Osteocyte (in vitro differentiated cells): ENCODE measurements around the gene IMPA2. TPM values are rescaled to one million over a fixed set of nuclear protein-coding genes. Genes with fewer than 3 reads are reported as not detected.

Source experiments
- DNase-seq: peaks from one replicate; pipeline ENCODE4 v3.0.0; 2021; ENCODE audit warnings: mixed read lengths; ENCODE audit not compliant: unreplicated experiment; ENCODE audit errors: extremely low spot score
- H3K27ac Mint-ChIP-seq: one replicate; pipeline ENCODE4 v1.8.0; 2021; ENCODE audit warnings: mild to moderate bottlenecking, mixed read lengths; ENCODE audit not compliant: unreplicated experiment
- H3K27me3 Mint-ChIP-seq: one replicate; pipeline ENCODE4 v1.8.0; 2021; ENCODE audit warnings: mixed read lengths; ENCODE audit not compliant: unreplicated experiment
- H3K36me3 Mint-ChIP-seq: one replicate; pipeline ENCODE4 v1.8.0; 2021; ENCODE audit warnings: mixed read lengths; ENCODE audit not compliant: unreplicated experiment
- H3K4me1 Mint-ChIP-seq: one replicate; pipeline ENCODE4 v1.8.0; 2021; ENCODE audit warnings: mixed read lengths; ENCODE audit not compliant: unreplicated experiment
- H3K4me3 Mint-ChIP-seq: one replicate; pipeline ENCODE4 v1.8.0; 2021; ENCODE audit warnings: mild to moderate bottlenecking, moderate library complexity, mixed read lengths; ENCODE audit not compliant: unreplicated experiment
- H3K9me3 Mint-ChIP-seq: one replicate; pipeline ENCODE4 v1.8.0; 2021; ENCODE audit warnings: mixed read lengths; ENCODE audit not compliant: unreplicated experiment
- CTCF ChIP-seq: fragments of 200-600 bp; sonication (generic); IDR thresholded peaks from 2 replicates; pipeline ENCODE4 v1.5.0; 2021; ENCODE audit warnings: antibody characterized with exemption, mild to moderate bottlenecking, moderate library complexity
- total RNA-seq: library from RNA; stranded (reverse); gene quantifications from 2 replicates; pipeline ENCODE4 v1.2.1, GENCODE V29; 2021

IMPA2 gene
- total RNA-seq, 1 donor from 2014 or later = 9.2 TPM

- DNase-seq = no peak
These were observed 79.0 kb downstream of the IMPA2 start for GRCh38 chr18:12060182-12060870.

GRCh38 chr18:12061685-12062084 is 80.4 kb downstream of the IMPA2 start:
- no peak overlapping the region for H3K4me3 Mint-ChIP-seq
- H3K27me3 Mint-ChIP-seq = peaks cover 5% of the 10 kb centered on the region
- H3K36me3 Mint-ChIP-seq = no peaks in the 10 kb centered on the region
- no peaks in the 10 kb centered on the region for H3K4me1 Mint-ChIP-seq
- DNase-seq = no peak
- no peak overlapping the region for H3K27ac Mint-ChIP-seq
- no peak for TF ChIP-seq CTCF
- no peaks in the 10 kb centered on the region for H3K9me3 Mint-ChIP-seq

More at GRCh38 chr18:12060182-12060870, 79.0 kb downstream of the IMPA2 start:
- H3K27me3 Mint-ChIP-seq = peaks cover 8% of the 10 kb centered on the region
- H3K9me3 Mint-ChIP-seq = no peaks in the 10 kb centered on the region
- H3K27ac Mint-ChIP-seq = no peak overlapping the region
- no peak overlapping the region for H3K4me3 Mint-ChIP-seq
- no peaks in the 10 kb centered on the region for H3K36me3 Mint-ChIP-seq
- H3K4me1 Mint-ChIP-seq = no peaks in the 10 kb centered on the region
- TF ChIP-seq CTCF = no peak

- H3K36me3 Mint-ChIP-seq = no peaks in the 10 kb centered on the region
These were observed 81.7 kb downstream of the IMPA2 start for GRCh38 chr18:12062974-12063373.

GRCh38 chr18:12064086-12064763 is 82.9 kb downstream of the IMPA2 start:
- Mint-ChIP-seq H3K36me3 (no peaks in the 10 kb centered on the region), H3K4me1 (no peaks in the 10 kb centered on the region), H3K27me3 (peaks cover 3% of the 10 kb centered on the region), H3K9me3 (no peaks in the 10 kb centered on the region), H3K27ac (no peak overlapping the region), H3K4me3 (no peak overlapping the region)
- no peak for DNase-seq
- no peak for TF ChIP-seq CTCF

More at GRCh38 chr18:12062974-12063373, 81.7 kb downstream of the IMPA2 start:
- peaks cover 5% of the 10 kb centered on the region for H3K27me3 Mint-ChIP-seq
- H3K4me1 Mint-ChIP-seq = no peaks in the 10 kb centered on the region
- no peak for TF ChIP-seq CTCF
- no peak overlapping the region for H3K4me3 Mint-ChIP-seq
- no peaks in the 10 kb centered on the region for H3K9me3 Mint-ChIP-seq
- no peak for DNase-seq
- H3K27ac Mint-ChIP-seq = no peak overlapping the region

GRCh38 chr18:12065397-12065796 is 84.1 kb downstream of the IMPA2 start:
- Mint-ChIP-seq H3K27ac (no peak overlapping the region), H3K36me3 (no peaks in the 10 kb centered on the region), H3K27me3 (peaks cover 3% of the 10 kb centered on the region), H3K4me1 (no peaks in the 10 kb centered on the region), H3K4me3 (no peak overlapping the region), H3K9me3 (no peaks in the 10 kb centered on the region)
- no peak for DNase-seq
- no peak for TF ChIP-seq CTCF
